ENCODE measurements around the gene HMMR.
"Not testable (repeated sequence)": the region's sequence is repeated elsewhere in the genome, so short reads cannot be mapped to it uniquely, and the experiment has no call there.

The HMMR gene

DNA sequence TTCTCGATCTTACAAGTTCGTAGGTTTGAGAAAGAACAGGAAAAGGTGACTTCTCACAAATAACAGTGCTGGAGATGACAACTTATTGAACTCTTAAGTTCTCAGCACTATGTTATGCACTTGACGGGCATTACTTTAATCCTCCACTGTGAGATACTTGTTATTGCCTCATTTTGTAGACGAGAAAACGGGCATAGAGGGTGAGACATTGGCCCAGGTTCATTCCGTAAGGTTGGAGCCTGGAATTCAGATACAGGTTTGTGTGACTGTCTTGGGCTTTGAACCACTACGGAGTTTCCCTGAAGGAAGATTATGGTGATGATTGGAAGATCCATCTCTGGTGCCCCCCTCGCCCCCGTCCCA lies 45.6 kb downstream of the HMMR start:
- peak in 1 of 2 experiments; percentile 65 for DNase-seq
- TF ChIP-seq GATA1 (IDR thresholded peaks at IDR 0.05; ENCODE audit: low read depth, low read length) (no peak), POLR2A (IDR thresholded peaks at IDR 0.05; ENCODE audit: low read length) (no peak)

DNA sequence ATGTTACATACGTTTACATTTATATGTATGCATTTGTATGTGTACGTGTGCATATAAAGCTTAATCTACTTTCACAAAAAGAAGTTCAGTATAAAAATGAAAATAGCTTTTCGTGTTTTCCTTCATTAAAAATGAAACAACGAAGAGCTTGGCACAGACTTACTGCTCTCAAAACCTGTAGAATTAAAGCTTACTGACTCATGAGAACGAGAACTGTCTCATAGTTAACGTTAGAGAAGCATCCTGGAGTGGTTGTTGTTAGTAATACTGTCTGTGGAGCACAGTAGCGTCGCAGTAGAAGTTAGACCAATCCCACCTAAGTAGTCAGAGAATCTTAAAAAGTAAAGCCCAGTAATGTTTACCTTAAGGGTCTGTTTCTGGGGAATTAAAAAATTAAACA lies 46.3 kb downstream of the HMMR start:
- TF ChIP-seq POLR2A (IDR thresholded peaks at IDR 0.05; ENCODE audit: low read length): no peak
- TF ChIP-seq GATA1 (IDR thresholded peaks at IDR 0.05; ENCODE audit: low read depth, low read length): no peak
- peak in 1 of 2 experiments; percentile 59 for DNase-seq

DNA sequence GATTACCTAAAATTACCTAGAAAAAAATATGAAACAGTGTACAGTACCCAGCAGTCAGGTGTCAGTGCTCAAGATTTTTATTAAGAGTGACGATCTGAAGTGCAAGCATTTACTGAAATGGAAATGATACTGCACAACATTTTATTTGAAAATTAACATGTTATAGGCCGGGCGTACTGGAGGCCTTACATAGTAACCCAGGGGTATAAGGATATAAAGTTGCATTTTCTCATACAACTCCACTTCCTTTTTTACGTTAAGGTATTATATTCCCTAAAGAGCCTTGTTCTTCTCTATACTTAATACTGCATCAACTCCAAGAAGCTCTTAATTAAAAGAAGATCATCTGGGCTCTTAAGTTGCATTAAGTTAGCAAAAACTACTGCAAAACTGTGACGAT lies 48.3 kb downstream of the HMMR start:
- DNase-seq: no peak
- no peak for TF ChIP-seq GATA1 (IDR thresholded peaks at IDR 0.05; ENCODE audit: low read depth, low read length)
- TF ChIP-seq POLR2A (IDR thresholded peaks at IDR 0.05; ENCODE audit: low read length): no peak

DNA sequence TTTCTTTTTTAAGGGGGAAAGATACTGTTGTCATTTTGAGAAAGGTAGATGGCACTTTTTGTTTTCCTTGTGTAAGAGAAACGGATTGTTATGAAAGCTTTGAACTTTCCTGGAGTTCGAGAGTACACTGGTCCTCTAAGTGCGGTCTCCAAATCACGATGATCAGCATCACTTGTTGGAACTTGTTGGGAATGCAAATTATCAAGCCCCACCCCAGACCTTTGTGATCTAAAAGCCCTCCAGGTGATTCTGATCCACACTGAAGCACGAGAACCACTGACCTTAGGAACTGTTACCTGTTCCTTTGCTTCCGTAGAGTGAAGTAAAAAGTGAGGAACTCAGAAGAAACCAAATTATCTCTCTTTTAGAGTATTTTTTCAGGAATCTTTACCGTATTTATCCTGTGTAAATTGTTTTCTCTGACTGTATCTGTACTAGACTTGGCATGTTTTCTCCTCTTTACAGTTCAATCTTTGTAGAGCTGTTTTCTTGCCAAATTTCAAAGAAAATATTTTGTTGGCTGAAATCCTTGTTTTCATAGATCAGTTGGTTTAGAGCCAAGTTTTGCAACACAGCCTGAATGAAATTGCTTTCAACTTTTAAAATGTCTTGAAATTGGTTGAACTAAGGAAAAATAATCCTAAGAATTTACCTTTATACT lies 49.0 kb downstream of the HMMR start:
- DNase-seq: peak in 1 of 2 experiments; percentile 19
- TF ChIP-seq POLR2A (IDR thresholded peaks at IDR 0.05; ENCODE audit: low read length) (no peak), GATA1 (IDR thresholded peaks at IDR 0.05; ENCODE audit: low read depth, low read length) (no peak)

DNA sequence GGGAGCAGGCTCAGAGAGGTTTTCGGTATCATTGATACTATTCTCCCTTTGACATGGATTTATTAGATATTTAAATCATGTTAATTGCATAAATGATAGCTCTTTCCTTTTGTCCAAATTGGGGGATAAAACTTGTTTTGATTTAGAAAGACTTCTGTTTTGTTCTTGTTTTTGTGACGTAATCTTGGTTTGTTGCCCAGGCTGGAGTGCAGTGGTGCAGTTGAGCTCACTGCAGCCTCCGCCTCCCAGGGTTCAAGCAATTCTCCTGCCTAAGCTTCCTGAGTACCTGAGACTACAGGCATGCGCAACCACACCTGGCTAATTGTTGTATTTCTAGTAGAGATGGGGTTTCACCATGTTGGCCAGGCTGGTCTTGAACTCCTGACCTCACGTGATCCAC lies 52.1 kb downstream of the HMMR start:
- no peak for TF ChIP-seq POLR2A (IDR thresholded peaks at IDR 0.05; ENCODE audit: low read length)
- no peak for TF ChIP-seq GATA1 (IDR thresholded peaks at IDR 0.05; ENCODE audit: low read depth, low read length)
- no peak for DNase-seq

DNA sequence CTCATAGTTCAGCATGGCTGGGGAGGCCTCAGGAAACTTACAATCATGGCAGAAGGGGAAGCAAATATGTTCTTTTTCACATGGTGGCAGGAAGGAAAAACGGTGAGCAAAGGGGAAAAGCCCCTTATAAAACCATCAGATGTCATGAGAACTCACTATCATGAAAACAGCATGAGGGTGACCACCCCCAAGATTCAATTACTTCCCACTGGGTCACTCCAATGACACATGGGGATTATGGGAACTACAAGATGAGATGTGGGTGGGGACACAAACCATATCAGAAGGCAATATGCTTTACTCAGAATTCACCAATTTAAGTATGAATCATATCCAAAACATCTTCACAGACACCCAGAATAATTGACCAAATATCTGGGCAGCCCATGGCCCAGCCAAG lies 64.7 kb downstream of the HMMR start:
- DNase-seq: no peak
- TF ChIP-seq POLR2A (IDR thresholded peaks at IDR 0.05; ENCODE audit: low read length): no peak

DNA sequence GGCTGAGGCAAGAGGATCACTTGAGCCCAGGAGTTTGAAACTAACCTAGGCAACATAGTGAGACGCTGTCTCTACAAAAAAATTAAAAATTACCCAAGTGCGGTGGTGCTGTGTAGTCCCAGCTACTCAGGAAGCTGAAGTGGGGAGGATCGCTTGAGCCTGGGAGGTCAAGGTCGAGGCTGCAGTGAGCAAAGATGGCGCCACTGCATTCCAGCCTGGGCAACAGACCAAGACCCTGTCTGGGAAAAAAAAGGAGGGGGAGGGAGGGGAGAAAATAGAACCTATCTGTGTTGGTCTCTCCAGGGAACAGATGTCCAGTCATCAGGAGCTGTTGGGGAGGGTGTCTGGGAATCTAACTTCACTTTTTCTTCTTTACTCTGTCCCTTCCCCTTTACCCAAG lies 69.3 kb downstream of the HMMR start:
- TF ChIP-seq POLR2A (IDR thresholded peaks at IDR 0.05; ENCODE audit: low read length) (no peak), GATA1 (IDR thresholded peaks at IDR 0.05; ENCODE audit: low read depth, low read length) (no peak)
- no peak for DNase-seq

DNA sequence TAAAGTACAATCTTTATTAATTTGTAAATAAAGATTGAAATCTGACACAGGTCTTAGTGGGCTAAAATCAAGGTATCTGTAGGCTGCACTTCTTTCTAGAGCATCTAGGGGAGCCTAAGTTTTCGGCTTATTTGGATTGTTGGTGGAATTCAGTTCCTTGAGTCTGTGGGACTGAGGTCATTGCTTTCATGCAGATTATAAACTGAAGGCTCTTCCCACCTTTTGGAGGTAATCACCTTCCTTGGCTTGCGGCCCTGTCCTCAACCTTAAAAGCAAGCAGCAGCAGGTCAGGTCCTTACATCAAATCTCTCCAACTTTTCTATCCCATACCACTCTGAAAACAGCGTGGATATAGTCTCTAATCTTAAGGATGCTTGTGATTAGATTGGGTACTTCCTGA lies 70.8 kb downstream of the HMMR start:
- DNase-seq: peak in 1 of 2 experiments; percentile 1
- TF ChIP-seq POLR2A (IDR thresholded peaks at IDR 0.05; ENCODE audit: low read length) (no peak), GATA1 (IDR thresholded peaks at IDR 0.05; ENCODE audit: low read depth, low read length) (no peak)

DNA sequence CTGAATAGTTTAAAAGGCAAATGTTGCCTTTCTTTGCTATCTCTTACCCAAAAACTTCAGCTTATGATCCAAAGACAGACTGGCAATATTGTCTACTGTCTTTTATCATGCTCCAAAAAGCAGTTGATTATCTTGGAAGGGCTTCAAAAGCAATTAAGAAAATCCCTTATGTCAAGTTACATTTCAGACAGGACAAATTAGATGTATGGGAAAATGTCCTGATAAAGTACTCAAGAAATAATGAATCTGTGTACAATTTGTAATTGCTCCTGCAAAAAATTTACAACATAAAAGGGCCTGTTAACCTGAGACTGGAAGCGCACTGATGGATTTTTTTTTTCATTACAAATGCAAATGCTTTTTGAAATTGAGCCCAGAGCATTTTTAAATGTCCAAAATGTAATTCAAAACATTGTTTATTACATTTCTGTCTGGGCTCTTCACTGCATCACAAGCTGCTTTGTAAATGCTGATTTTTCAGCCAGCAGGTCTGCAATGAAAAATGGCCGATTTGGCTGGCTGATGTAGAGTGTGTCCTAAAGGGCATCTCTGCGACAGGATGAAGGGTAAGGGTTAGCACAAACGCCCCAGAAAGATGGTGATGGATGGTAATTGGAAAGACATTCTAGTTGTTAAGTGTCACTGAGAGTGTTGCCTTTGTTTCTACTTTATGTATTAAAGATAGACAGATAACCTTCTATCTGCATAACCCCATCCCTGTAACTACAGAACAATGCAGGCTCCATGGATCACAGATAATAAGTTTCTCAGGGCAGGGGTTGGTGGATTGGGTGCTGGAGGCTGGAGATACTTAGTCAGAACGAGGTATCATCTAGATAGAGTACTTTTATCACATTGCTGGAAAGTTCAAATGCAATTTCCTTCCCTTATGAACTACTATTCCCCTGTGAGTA lies 72.0 kb downstream of the HMMR start:
- no peak for TF ChIP-seq POLR2A (IDR thresholded peaks at IDR 0.05; ENCODE audit: low read length)
- no peak for TF ChIP-seq GATA1 (IDR thresholded peaks at IDR 0.05; ENCODE audit: low read depth, low read length)
- DNase-seq: no peak

DNA sequence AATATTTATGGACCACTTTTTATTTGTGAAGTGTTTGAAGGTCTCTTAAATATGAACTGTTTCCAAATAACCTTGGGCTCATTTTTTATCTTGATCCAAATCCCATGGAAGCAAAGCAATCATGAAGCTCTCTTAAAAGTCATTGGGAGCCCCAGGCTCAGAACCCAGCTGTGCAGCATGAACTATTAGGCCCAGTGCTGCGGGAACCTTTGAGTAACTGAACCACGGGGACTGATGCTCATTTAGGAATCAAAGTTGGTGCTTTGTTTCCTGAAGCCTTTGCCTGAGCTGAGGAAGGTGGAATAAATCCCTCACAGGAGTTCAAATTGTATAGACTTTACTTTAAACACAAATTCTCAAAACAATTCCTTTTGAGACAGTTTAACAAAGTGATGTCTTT lies 72.8 kb downstream of the HMMR start:
- no peak for DNase-seq
- TF ChIP-seq POLR2A (IDR thresholded peaks at IDR 0.05; ENCODE audit: low read length): no peak
- no peak for TF ChIP-seq GATA1 (IDR thresholded peaks at IDR 0.05; ENCODE audit: low read depth, low read length)

DNA sequence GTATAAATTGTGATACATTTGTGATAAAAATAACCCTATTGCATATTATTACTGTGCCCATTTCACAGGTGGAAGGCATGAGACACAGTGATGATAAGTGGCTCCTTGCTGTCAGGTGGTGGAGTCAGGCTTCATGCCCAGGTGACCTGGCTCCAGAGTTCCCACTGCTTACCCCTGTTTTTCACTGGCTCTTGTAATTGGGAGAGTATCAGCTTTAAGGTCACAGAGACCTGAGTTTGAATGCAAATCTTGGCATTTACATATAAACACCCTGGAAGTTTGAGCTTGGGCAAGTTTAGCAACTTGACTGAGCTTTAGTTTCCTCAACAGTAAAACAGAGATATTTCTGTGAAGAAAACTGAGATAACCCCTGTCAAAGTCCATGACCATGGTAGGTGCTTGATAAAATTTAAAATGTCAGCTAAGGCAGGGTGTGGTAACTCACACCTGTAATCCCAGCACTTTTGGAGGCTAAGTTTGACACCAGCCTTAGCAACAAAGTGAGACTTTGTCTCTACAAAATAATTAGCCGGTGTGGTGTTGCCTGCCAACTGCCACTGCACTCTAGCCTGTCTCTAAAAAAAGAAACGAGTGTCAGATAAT lies 74.2 kb downstream of the HMMR start:
- TF ChIP-seq GATA1 (IDR thresholded peaks at IDR 0.05; ENCODE audit: low read depth, low read length) (no peak), POLR2A (IDR thresholded peaks at IDR 0.05; ENCODE audit: low read length) (no peak)

DNA sequence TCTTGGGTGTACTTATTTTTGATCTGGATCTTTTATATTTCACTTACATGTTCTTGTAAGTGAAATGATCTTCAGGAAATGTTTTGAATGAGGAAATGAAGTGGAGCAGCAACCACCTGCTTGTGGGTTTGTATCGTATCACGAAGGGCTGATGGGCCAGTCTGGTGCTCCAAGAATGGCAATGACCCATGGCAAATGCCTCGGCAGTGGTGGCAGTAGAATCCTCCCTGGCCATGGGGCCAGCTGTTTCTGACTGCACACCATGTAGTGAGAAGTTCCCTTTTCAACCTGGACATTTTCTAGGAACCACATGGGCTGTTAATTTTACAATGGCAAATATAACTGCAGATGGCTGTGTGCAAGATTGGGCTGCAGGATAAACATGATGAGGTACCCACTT lies 74.9 kb downstream of the HMMR start:
- TF ChIP-seq GATA1 (IDR thresholded peaks at IDR 0.05; ENCODE audit: low read depth, low read length) (no peak), POLR2A (IDR thresholded peaks at IDR 0.05; ENCODE audit: low read length) (no peak)
- DNase-seq: no peak

More for the DNA sequence above, 74.2 kb downstream of the HMMR start:
- DNase-seq: no peak

DNA sequence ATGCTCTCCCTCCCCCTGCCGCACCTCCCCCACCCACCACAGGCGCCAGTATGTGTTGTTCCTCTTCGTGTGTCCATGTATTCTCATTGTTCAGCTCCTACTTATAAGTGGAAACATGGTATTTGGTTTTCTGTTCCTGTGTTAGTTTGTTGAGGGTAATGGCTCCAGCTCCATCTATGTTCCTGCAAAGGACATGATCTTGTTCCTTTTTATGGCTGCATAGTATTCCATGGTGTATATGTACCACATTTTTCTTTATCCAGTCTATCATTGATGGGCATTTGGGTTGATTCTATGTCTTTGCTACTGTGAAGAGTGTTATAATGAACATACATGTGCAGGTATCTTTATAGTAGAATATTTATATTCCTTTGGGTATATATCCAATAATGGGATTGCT lies 76.0 kb downstream of the HMMR start:
- not testable (repeated sequence) for DNase-seq

DNA sequence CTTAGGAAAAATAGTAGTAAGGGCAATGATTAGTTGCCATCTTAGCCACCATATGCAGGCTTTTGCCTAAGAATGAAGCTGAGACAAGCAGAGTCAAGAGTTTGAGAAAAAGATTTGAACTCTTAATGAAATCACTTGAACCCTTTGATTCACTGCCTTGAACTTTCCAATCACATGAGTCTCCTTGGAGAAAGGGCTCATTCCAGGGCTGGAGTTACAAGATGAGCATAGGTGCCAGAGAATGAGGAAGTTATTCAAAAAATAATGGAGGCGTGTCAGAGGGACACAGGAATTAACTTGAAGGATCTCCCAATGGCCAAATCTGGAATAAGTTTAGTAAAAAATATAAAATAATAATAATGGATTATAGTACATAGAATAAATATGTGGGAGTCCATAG lies 80.3 kb downstream of the HMMR start:
- no peak for DNase-seq
- TF ChIP-seq POLR2A (IDR thresholded peaks at IDR 0.05; ENCODE audit: low read length) (no peak), GATA1 (IDR thresholded peaks at IDR 0.05; ENCODE audit: low read depth, low read length) (no peak)

Data from erythroblast (primary cell).